Panc1 (cell line): Measurements from ENCODE around the gene CORO1C.

Experiments
- CTCF ChIP-seq: fragments of 450-650 bp; IDR thresholded peaks from 2 replicates; pipeline ENCODE4 v1.5.1; 2017; ENCODE audit warnings: mild to moderate bottlenecking
- REST ChIP-seq, 2 experiments: IDR thresholded peaks; 2 replicates each; pipeline ENCODE4 v1.6.1; 2011 to 2012; ENCODE audit warnings: low read depth in 2 of 2, control low read depth in 1 of 2, low read length in 1 of 2, mild to moderate bottlenecking in 1 of 2, moderate library complexity in 1 of 2; ENCODE audit not compliant: insufficient read depth in 1 of 2
- TCF7L2 ChIP-seq: IDR thresholded peaks from 2 replicates; pipeline ENCODE4 v1.6.1; 2011; ENCODE audit warnings: mild to moderate bottlenecking, low read depth, low read length, inconsistent platforms

DNA sequence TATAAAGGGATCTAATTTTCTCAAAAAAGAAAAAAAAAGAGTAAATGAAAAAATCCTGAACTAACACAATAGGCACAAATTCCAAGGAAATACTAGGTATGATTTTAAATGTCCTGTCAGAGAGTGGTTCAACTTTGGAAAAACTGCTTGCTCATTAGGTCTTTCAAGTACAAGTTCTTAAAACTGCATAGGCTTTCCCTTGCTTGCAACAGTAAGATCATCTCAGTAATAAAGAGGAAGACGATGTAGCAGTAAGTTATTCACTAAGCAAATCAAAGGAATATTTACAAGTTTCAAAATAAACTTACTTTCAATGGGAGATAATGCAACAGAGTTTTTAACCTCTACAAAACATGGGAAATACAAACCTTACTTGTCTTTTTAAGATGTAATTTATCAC, 21.6 kb downstream of the CORO1C start:
- TF ChIP-seq CTCF (no peak), TCF7L2 (no peak), REST (IDR thresholded peaks at IDR 0.05; ENCODE audit: insufficient read depth in 1 of 2, low read depth in 2 of 2, low read length in 1 of 2) (no peak)
